CD14-positive monocyte (primary cell): ENCODE data around the gene C9orf72. TPM values are rescaled to one million over a fixed set of nuclear protein-coding genes. Genes with fewer than 3 reads are reported as not detected.

Source experiments
- DNase-seq, 3 donors: peaks; one replicate each; pipeline ENCODE4 v3.0.0-alpha.2; 2011 to 2022
- H2AFZ ChIP-seq: 2 replicates; pipeline ENCODE4 v1.6.0; 2012; ENCODE audit warnings: mild to moderate bottlenecking, low read depth, low read length, inconsistent platforms; ENCODE audit not compliant: insufficient read depth, poor library complexity, severe bottlenecking
- H3K27ac ChIP-seq, 2 donors: 1 replicate in 1 of 2; 2 replicates in 1 of 2; pipeline ENCODE4 v1.5.1; 2012 to 2013; ENCODE audit warnings: low read length in 2 of 2, control low read depth in 1 of 2, inconsistent platforms in 1 of 2, low read depth in 1 of 2, mild to moderate bottlenecking in 1 of 2
- H3K27me3 ChIP-seq, 2 donors: one replicate each; pipeline versions ENCODE4 v1.6.0 to v1.6.1; 2011 to 2013; ENCODE audit warnings: low read length in 2 of 2; ENCODE audit not compliant: control insufficient read depth in 2 of 2, insufficient read depth in 2 of 2
- H3K36me3 ChIP-seq, 2 donors: replicated peaks in 1 of 2; 1 replicate in 1 of 2; 2 replicates in 1 of 2; pipeline versions ENCODE4 v1.5.1 to v1.6.1; 2012 to 2013; ENCODE audit warnings: low read length in 2 of 2, control low read depth in 1 of 2, inconsistent platforms in 1 of 2, mild to moderate bottlenecking in 1 of 2; ENCODE audit not compliant: insufficient read depth in 2 of 2, control insufficient read depth in 1 of 2
- H3K4me1 ChIP-seq, 2 donors: 1 replicate in 1 of 2; 2 replicates in 1 of 2; pipeline versions ENCODE4 v1.5.1 to v1.6.1; 2012 to 2013; ENCODE audit warnings: low read length in 2 of 2, control low read depth in 1 of 2, inconsistent platforms in 1 of 2, mild to moderate bottlenecking in 1 of 2, moderate library complexity in 1 of 2; ENCODE audit not compliant: insufficient read depth in 2 of 2, control insufficient read depth in 1 of 2
- H3K4me2 ChIP-seq: replicated peaks from 2 replicates; pipeline ENCODE3; 2012; ENCODE audit warnings: low read length, moderate library complexity, mild to moderate bottlenecking; ENCODE audit not compliant: poor library complexity, severe bottlenecking; ENCODE audit errors: extremely low read depth
- H3K4me3 ChIP-seq, 3 experiments: fragments of 200-600 bp in 1 of 3; sonication (generic) in 1 of 3; replicated peaks in 1 of 3; 1 replicate in 2 of 3; 2 replicates in 1 of 3; pipeline ENCODE4 v1.5.1; 2011 to 2013; ENCODE audit warnings: low read length in 3 of 3, mild to moderate bottlenecking in 3 of 3, control low read depth in 2 of 3, low read depth in 2 of 3, inconsistent platforms in 1 of 3, moderate library complexity in 1 of 3
- H3K79me2 ChIP-seq: 2 replicates; pipeline ENCODE4 v1.6.0; 2012; ENCODE audit warnings: mild to moderate bottlenecking, control low read depth, inconsistent platforms, low read length, moderate library complexity; ENCODE audit not compliant: insufficient read depth
- H3K9ac ChIP-seq: 2 replicates; pipeline ENCODE4 v1.6.0; 2017; ENCODE audit warnings: low read length, mild to moderate bottlenecking; ENCODE audit not compliant: insufficient read depth, poor library complexity, severe bottlenecking
- H3K9me3 ChIP-seq, 2 donors: replicated peaks in 1 of 2; 1 replicate in 1 of 2; 2 replicates in 1 of 2; pipeline versions ENCODE4 v1.5.1 to v1.6.1; 2012 to 2013; ENCODE audit warnings: low read length in 2 of 2, control low read depth in 1 of 2; ENCODE audit not compliant: control insufficient read depth in 1 of 2, insufficient read depth in 1 of 2
- H4K20me1 ChIP-seq: 2 replicates; pipeline ENCODE4 v1.6.0; 2012; ENCODE audit warnings: mild to moderate bottlenecking, low read length, control low read depth, moderate library complexity; ENCODE audit not compliant: insufficient read depth
- H3K27ac Mint-ChIP-seq, 7 donors: one replicate each; pipeline ENCODE4 v1.8.0; 2020; ENCODE audit warnings: mild to moderate bottlenecking in 7 of 7, mixed read lengths in 7 of 7, moderate library complexity in 6 of 7, inconsistent platforms in 2 of 7
- H3K27me3 Mint-ChIP-seq, 3 donors: one replicate each; pipeline ENCODE4 v1.8.0; 2021 to 2022; ENCODE audit warnings: low read depth in 3 of 3, mild to moderate bottlenecking in 3 of 3, mixed read lengths in 3 of 3, moderate library complexity in 3 of 3, inconsistent platforms in 1 of 3
- H3K36me3 Mint-ChIP-seq, 2 donors: one replicate each; pipeline ENCODE4 v1.8.0; 2020; ENCODE audit warnings: mixed read lengths in 2 of 2, inconsistent platforms in 1 of 2, mild to moderate bottlenecking in 1 of 2
- H3K4me1 Mint-ChIP-seq: one replicate; pipeline ENCODE4 v1.8.0; 2020; ENCODE audit warnings: mild to moderate bottlenecking, mixed read lengths
- H3K4me3 Mint-ChIP-seq, 2 donors: one replicate each; pipeline ENCODE4 v1.8.0; 2020; ENCODE audit warnings: mild to moderate bottlenecking in 2 of 2, mixed read lengths in 2 of 2, moderate library complexity in 1 of 2
- H3K9me3 Mint-ChIP-seq, 7 donors: one replicate each; pipeline ENCODE4 v1.8.0; 2020 to 2022; ENCODE audit warnings: mixed read lengths in 7 of 7, mild to moderate bottlenecking in 6 of 7, moderate library complexity in 6 of 7, inconsistent platforms in 2 of 7
- WGBS: methylation state at CpG from one replicate; pipeline ENCODE4 v1.1.5; 2013; ENCODE audit warnings: missing lambda C conversion rate; ENCODE audit not compliant: insufficient coverage; 5-methylcytosine and 5-hydroxymethylcytosine counted together
- intact Hi-C, 2 donors: fragments of 100-400 bp; cut with micrococcal nuclease; formaldehyde crosslinking; loops; one replicate each; pipeline versions ENCODE4 v1.15.0 to v1.15.1; 2023
- polyA plus RNA-seq, 3 donors: library from polyadenylated mRNA; depleted of rRNA in 1 of 3; unstranded in 2 of 3; stranded (reverse) in 1 of 3; fragments of 300-500 nt in 2 of 3; fragments of >200 nt in 1 of 3; fragmentation: Illumina TruSeq in 2 of 3; gene quantifications; 1 replicate in 2 of 3; 2 replicates in 1 of 3; pipeline ENCODE4 v1.2.3, GENCODE V29; 2012 to 2021
- TF ChIP-seq, protein P1 (sequence below): fragments of 200-600 bp; IDR thresholded peaks from one replicate; pipeline ENCODE4 v1.8.0; 2022; ENCODE audit warnings: antibody characterized with exemption, mild to moderate bottlenecking

The C9orf72 gene
- polyA plus RNA-seq, 3 donors = 105 to 142 (median 128) TPM

DNA sequence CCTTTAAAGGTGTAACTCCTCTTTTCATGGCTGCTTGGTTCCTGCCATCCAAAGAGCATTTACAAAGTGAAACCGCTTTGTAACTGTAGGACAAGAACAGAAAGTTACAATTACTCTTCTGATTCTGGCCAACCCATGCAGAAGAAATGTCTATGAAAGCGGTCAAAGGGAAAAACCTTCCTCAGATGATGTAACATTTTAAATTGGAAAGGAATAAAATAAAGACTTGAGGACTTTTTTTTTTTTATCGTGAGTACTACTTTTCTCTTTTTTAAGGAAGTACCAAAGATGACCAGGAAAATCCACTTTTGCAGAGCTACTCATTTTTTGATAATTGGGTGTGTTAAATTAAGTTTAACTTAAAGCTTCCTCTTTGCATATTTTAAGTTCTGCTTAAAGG is 13.0 kb upstream of the C9orf72 start:
- no peaks in the 10 kb centered on the region for H3K27me3 Mint-ChIP-seq

DNA sequence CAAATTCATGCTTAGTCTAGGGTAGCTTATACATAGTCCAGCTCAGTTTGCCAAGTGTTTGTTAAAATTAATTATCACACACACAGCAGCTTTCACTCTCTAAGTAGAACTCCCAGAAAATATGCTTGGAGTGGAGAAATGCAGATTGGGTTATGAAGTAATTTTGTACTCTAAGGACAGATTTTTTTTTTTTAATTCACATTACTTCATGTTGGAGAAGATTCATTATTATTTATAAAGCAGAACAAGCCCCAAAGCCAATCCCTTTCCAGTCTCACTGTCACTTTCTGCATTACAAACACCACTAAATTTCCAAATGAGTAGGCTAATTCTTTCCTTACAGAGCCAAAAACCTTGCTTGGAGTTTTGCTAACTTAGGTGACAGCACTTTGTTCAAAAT is 11.7 kb upstream of the C9orf72 start:
- Mint-ChIP-seq H3K27me3 (no peaks in the 10 kb centered on the region), H3K27ac (peak overlapping the region in 1 of 7 donors; percentile 14), H3K4me1 (peaks cover 57% of the 10 kb centered on the region), H3K9me3 (peaks cover 0 to 5% (median 0%) of the 10 kb centered on the region in 7 donors), H3K36me3 (peaks cover 0 to 5% of the 10 kb centered on the region in 2 donors), H3K4me3 (no peak overlapping the region)
- no peaks in the 10 kb centered on the region for H3K79me2 ChIP-seq
- TF ChIP-seq, protein P1, sequence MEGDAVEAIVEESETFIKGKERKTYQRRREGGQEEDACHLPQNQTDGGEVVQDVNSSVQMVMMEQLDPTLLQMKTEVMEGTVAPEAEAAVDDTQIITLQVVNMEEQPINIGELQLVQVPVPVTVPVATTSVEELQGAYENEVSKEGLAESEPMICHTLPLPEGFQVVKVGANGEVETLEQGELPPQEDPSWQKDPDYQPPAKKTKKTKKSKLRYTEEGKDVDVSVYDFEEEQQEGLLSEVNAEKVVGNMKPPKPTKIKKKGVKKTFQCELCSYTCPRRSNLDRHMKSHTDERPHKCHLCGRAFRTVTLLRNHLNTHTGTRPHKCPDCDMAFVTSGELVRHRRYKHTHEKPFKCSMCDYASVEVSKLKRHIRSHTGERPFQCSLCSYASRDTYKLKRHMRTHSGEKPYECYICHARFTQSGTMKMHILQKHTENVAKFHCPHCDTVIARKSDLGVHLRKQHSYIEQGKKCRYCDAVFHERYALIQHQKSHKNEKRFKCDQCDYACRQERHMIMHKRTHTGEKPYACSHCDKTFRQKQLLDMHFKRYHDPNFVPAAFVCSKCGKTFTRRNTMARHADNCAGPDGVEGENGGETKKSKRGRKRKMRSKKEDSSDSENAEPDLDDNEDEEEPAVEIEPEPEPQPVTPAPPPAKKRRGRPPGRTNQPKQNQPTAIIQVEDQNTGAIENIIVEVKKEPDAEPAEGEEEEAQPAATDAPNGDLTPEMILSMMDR = no peak
- H3K4me3 ChIP-seq = no peak overlapping the region
- peaks cover 58 to 61% of the 10 kb centered on the region in 2 donors for H3K4me1 ChIP-seq
- no peaks in the 10 kb centered on the region for H3K36me3 ChIP-seq
- no peak for DNase-seq
- intact Hi-C loops = no loop called here
- no peaks in the 10 kb centered on the region for H4K20me1 ChIP-seq
- no peak overlapping the region for H3K27ac ChIP-seq
- H3K4me2 ChIP-seq = no peak overlapping the region
- no peaks in the 10 kb centered on the region for H3K9me3 ChIP-seq
- H2AFZ ChIP-seq = no peak overlapping the region
- no peak overlapping the region for H3K9ac ChIP-seq
- H3K27me3 ChIP-seq = no peaks in the 10 kb centered on the region

More for the DNA sequence above, 13.0 kb upstream of the C9orf72 start:
- H3K9me3 Mint-ChIP-seq = peaks cover 0 to 5% (median 0%) of the 10 kb centered on the region in 7 donors
- TF ChIP-seq, protein P1 = no peak
- H3K27ac Mint-ChIP-seq = peak overlapping the region; percentile 88 to 96 (median 90)
- Histone ChIP-seq H4K20me1 (no peaks in the 10 kb centered on the region), H3K4me1 (peaks cover 67 to 74% of the 10 kb centered on the region in 2 donors), H3K27ac (peak overlapping the region; percentile 2 to 92), H3K4me2 (peak overlapping the region; percentile 83), H3K9me3 (no peaks in the 10 kb centered on the region), H3K36me3 (no peaks in the 10 kb centered on the region), H3K79me2 (no peaks in the 10 kb centered on the region), H2AFZ (peak overlapping the region; percentile 60), H3K9ac (peak overlapping the region; percentile 44), H3K27me3 (no peaks in the 10 kb centered on the region), H3K4me3 (peak overlapping the region; percentile 28 to 75 (median 75))
- no CpG with 5 or more reads among the region's 3 CpGs for WGBS
- peak overlapping the region; percentile 48 to 71 for H3K4me3 Mint-ChIP-seq
- intact Hi-C loops = loop anchor here in 1 of 2 donors (2.0 kb wide), 1 partner anchor 14 kb away; the partner anchor contains the start of gene C9orf72
- peak in 2 of 3 donors; percentile 56 to 69 for DNase-seq
- peaks cover 69% of the 10 kb centered on the region for H3K4me1 Mint-ChIP-seq
- H3K36me3 Mint-ChIP-seq = peaks cover 0 to 6% of the 10 kb centered on the region in 2 donors
